ENCODE data around the gene ZNF208. TPM values are rescaled to one million over a fixed set of nuclear protein-coding genes. Genes with fewer than 3 reads are reported as not detected.

ZNF208 gene
- total RNA-seq: 0.09 TPM in 1 of 2 replicates, not detected in the other

DNA sequence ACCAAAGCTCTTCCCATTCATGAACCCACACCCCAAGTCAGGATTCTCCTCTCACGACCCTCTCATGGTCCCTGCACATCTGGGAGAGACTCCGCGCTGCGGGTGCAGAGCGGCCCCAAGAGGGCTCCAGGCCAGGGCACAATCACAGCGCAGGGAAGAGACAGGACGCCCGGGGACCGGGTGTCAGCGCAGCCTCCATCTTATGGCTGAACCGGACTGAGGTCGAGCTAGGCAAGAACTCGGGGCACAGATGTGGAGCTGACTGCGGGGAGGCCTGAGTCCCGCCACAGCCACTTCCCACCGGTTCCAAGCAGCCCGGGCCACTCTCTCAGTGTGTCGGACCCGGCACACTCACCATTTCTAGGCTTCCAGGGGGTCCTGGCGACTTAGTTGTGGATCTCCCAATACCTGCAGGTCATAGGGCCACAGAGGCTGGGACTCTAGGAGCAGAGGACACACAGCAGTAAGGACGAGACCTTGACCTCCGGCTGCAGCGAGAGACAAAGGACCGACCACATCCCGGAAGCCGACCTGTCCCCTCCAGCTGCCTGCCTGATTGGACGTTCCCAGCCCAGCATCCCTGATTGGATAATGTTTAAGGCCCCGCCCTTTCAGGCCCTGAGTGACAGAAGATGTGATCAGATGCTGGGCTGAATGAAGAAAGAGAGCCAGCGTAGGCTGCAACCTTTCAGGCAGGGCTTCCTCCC lies at the start of gene ZNF208:
TSS of gene ZNF208 (minus strand) at position 507 of the 707 bp plus-strand sequence. CDS start at position 358, 149 bp downstream.

Other genes with a start within 250 kb of the ZNF208 start
- 5.1 and 5.5 TPM in 2 replicates for gene ZNF100, start 243.4 kb downstream of the ZNF208 start, total RNA-seq
- 8.5 and 9.4 TPM in 2 replicates for gene ZNF43, start 174.8 kb downstream of the ZNF208 start, total RNA-seq
- 0.69 and 0.87 TPM in 2 replicates for gene ZNF257, start 41.5 kb upstream of the ZNF208 start, total RNA-seq
- gene ZNF676, start 186.0 kb upstream of the ZNF208 start, total RNA-seq: 0.17 TPM in 1 of 2 replicates, not detected in the other

Measured in dermis lymphatic vessel endothelial cell (primary cell).